HuH-7 (cell line): ENCODE results near the gene TNFSF8.

Source experiments
- DNase-seq: peaks from one replicate; pipeline ENCODE4 v3.0.0; 2011; ENCODE audit warnings: low spot score

Gene TNFSF8

GRCh38 chr9:114935119-114935518, 4.7 kb upstream of the TNFSF8 start:
- no peak for DNase-seq

- no peak for DNase-seq
These were observed 2.1 kb upstream of the TNFSF8 start for GRCh38 chr9:114932502-114932901.

- no peak for DNase-seq
These were observed 1.0 kb upstream of the TNFSF8 start for GRCh38 chr9:114931407-114931806.

GRCh38 chr9:114929201-114929600, 1.2 kb downstream of the TNFSF8 start:
- DNase-seq = no peak

- DNase-seq = no peak
These were observed 1.7 kb downstream of the TNFSF8 start for GRCh38 chr9:114928671-114929070.

- DNase-seq = no peak
These were observed 2.3 kb downstream of the TNFSF8 start for GRCh38 chr9:114928136-114928535.

- no peak for DNase-seq
These were observed 4.7 kb downstream of the TNFSF8 start for GRCh38 chr9:114925672-114926071.

GRCh38 chr9:114925039-114925438, 5.4 kb downstream of the TNFSF8 start:
- no peak for DNase-seq

GRCh38 chr9:114924327-114924726, 6.1 kb downstream of the TNFSF8 start:
- DNase-seq = no peak

GRCh38 chr9:114923918-114924317, 6.5 kb downstream of the TNFSF8 start:
- no peak for DNase-seq

- DNase-seq = no peak
These were observed 9.2 kb downstream of the TNFSF8 start for GRCh38 chr9:114921171-114921570.

- no peak for DNase-seq
These were observed 10.8 kb downstream of the TNFSF8 start for GRCh38 chr9:114919611-114920010.

GRCh38 chr9:114916481-114916880, 13.9 kb downstream of the TNFSF8 start:
- DNase-seq = no peak

GRCh38 chr9:114914139-114914538, 16.3 kb downstream of the TNFSF8 start:
- DNase-seq = peak; percentile 10

GRCh38 chr9:114913656-114914055, 16.7 kb downstream of the TNFSF8 start:
- DNase-seq = no peak

GRCh38 chr9:114913217-114913616, 17.2 kb downstream of the TNFSF8 start:
- DNase-seq = no peak

- peak; percentile 54 for DNase-seq
These were observed 19.1 kb downstream of the TNFSF8 start for GRCh38 chr9:114911167-114911821.

- no peak for DNase-seq
These were observed 19.9 kb downstream of the TNFSF8 start for GRCh38 chr9:114910541-114910940.

GRCh38 chr9:114909661-114910060, 20.7 kb downstream of the TNFSF8 start:
- no peak for DNase-seq

GRCh38 chr9:114908805-114909448, 21.5 kb downstream of the TNFSF8 start:
- no peak for DNase-seq

GRCh38 chr9:114908104-114908622, 22.2 kb downstream of the TNFSF8 start:
- DNase-seq = no peak

GRCh38 chr9:114906922-114907571, 23.3 kb downstream of the TNFSF8 start:
- DNase-seq = peak; percentile 59
